Measurements from ENCODE around the gene HACE1. TPM values are rescaled to one million over a fixed set of nuclear protein-coding genes. Genes with fewer than 3 reads are reported as not detected.

HACE1 gene
- total RNA-seq, 1 donor from 2014 or later: 5.9 TPM

DNA sequence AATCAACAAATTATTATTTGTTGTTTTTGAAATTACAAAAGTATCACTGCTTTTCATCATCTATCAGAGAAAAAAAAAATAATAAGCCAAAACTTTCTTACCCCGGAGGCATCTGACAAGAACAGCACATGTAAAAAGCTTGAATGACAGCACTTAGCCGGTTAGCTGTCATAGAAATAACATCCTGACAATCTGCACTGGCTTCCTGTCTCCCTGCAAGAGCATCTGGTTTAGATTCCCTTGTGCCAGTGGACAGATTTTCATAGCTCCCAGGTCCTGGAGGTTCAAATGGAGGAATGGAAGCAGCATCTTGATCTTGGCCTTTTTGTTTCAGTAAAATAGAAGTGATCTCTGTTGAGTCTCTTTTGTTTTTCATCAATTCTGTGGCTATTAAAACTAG, 74.8 kb downstream of the HACE1 start:
- no peak overlapping the region for H3K27ac ChIP-seq (replicated peaks)
- H3K36me3 ChIP-seq: peaks cover 35% of the 10 kb centered on the region
- H3K4me3 ChIP-seq: no peak overlapping the region
- TF ChIP-seq, protein P1, sequence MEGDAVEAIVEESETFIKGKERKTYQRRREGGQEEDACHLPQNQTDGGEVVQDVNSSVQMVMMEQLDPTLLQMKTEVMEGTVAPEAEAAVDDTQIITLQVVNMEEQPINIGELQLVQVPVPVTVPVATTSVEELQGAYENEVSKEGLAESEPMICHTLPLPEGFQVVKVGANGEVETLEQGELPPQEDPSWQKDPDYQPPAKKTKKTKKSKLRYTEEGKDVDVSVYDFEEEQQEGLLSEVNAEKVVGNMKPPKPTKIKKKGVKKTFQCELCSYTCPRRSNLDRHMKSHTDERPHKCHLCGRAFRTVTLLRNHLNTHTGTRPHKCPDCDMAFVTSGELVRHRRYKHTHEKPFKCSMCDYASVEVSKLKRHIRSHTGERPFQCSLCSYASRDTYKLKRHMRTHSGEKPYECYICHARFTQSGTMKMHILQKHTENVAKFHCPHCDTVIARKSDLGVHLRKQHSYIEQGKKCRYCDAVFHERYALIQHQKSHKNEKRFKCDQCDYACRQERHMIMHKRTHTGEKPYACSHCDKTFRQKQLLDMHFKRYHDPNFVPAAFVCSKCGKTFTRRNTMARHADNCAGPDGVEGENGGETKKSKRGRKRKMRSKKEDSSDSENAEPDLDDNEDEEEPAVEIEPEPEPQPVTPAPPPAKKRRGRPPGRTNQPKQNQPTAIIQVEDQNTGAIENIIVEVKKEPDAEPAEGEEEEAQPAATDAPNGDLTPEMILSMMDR (IDR thresholded peaks at IDR 0.05; ENCODE audit: borderline replicate concordance): no peak
- DNase-seq: no peak
- H3K4me1 ChIP-seq: peaks cover 10% of the 10 kb centered on the region
- H3K27me3 ChIP-seq (ENCODE audit: low read depth): no peaks in the 10 kb centered on the region
- intact Hi-C loops (cut with micrococcal nuclease): no loop called here
- H3K9me3 ChIP-seq (replicated peaks): no peaks in the 10 kb centered on the region

DNA sequence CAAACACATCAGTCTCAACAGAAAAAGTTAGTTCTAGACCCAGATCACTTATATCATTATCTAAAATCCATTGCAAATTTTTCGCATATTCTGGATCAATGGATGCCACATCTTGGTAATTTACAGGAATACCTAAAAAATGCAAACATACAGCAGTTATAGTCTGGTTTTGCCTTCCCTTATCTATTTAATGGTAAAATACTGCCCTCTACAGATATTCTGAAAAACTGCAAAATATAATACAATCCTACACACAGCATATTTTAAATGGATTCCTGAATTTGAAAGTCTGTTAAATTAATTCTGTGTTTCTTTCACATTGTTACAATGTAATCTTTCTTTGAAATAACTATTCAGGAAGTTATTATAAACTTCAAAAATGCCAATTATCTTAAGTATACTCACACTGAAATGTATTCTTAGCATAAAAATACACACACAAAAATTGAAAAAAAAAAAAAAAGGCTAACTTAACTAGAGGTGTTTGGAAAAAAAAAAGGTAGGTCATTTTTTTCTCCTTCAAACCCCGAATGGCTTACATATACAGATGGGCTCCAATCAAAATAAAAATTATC, 88.4 kb downstream of the HACE1 start:
- TF ChIP-seq, protein P1 (IDR thresholded peaks at IDR 0.05; ENCODE audit: borderline replicate concordance): peak; percentile 70
- DNase-seq: no peak
- Histone ChIP-seq H3K36me3 (peaks cover 27% of the 10 kb centered on the region), H3K4me1 (no peaks in the 10 kb centered on the region), H3K27ac (replicated peaks) (no peak overlapping the region), H3K4me3 (no peak overlapping the region), H3K27me3 (ENCODE audit: low read depth) (no peaks in the 10 kb centered on the region), H3K9me3 (replicated peaks) (no peaks in the 10 kb centered on the region)
- intact Hi-C loops (cut with micrococcal nuclease): loop anchor here (10.0 kb wide), 1 partner anchor 247 kb away; no protein-coding TSS in a partner anchor

DNA sequence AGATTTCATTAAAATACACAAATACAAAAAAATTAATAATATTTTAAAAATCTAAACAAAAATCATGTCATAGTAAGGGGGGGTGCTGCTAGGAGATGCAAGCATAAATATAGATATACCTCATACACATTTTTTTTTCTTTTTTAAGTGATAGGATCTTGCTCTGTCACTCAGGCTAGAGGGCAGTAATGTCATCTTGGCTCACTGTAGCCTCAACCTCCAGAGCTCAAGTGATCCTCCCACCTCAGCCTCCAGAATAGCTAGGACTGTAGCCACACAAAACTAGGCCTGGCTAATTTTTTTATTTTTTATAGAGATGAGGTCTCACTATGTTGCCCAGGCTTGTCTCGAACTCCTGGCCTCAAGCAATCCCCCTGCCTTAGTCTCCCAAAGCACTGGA, 90.8 kb downstream of the HACE1 start:
- no peak for DNase-seq
- Histone ChIP-seq H3K9me3 (replicated peaks) (peaks cover 6% of the 10 kb centered on the region), H3K4me1 (no peaks in the 10 kb centered on the region), H3K27me3 (ENCODE audit: low read depth) (no peaks in the 10 kb centered on the region), H3K27ac (replicated peaks) (no peak overlapping the region), H3K4me3 (no peak overlapping the region), H3K36me3 (peaks cover 27% of the 10 kb centered on the region)
- TF ChIP-seq, protein P1 (IDR thresholded peaks at IDR 0.05; ENCODE audit: borderline replicate concordance): no peak
- intact Hi-C loops (cut with micrococcal nuclease): no loop called here

DNA sequence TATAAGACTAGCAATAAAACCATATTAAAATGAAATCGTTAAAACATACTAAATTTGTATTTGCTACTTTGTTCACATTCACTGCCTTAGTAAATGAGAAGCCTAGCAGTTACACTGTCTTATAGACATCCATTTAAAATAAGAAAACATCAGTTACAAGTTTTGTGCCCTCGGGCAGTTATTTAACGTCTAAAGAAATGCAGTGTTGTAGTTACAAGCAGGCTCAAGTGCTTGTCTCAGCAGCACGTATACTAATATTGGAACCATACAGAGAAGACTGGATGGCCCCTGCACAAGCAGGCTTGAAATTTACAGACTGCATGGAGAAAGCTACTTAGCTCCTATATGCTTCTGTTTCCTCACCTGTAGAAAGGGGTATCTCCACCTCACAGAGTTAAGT, 93.1 kb downstream of the HACE1 start:
- H3K9me3 ChIP-seq (replicated peaks): peaks cover 10% of the 10 kb centered on the region
- intact Hi-C loops (cut with micrococcal nuclease): no loop called here
- TF ChIP-seq, protein P1 (IDR thresholded peaks at IDR 0.05; ENCODE audit: borderline replicate concordance): no peak
- no peak overlapping the region for H3K27ac ChIP-seq (replicated peaks)
- no peaks in the 10 kb centered on the region for H3K27me3 ChIP-seq (ENCODE audit: low read depth)
- H3K36me3 ChIP-seq: peaks cover 39% of the 10 kb centered on the region
- H3K4me1 ChIP-seq: no peaks in the 10 kb centered on the region
- H3K4me3 ChIP-seq: no peak overlapping the region
- no peak for DNase-seq

DNA sequence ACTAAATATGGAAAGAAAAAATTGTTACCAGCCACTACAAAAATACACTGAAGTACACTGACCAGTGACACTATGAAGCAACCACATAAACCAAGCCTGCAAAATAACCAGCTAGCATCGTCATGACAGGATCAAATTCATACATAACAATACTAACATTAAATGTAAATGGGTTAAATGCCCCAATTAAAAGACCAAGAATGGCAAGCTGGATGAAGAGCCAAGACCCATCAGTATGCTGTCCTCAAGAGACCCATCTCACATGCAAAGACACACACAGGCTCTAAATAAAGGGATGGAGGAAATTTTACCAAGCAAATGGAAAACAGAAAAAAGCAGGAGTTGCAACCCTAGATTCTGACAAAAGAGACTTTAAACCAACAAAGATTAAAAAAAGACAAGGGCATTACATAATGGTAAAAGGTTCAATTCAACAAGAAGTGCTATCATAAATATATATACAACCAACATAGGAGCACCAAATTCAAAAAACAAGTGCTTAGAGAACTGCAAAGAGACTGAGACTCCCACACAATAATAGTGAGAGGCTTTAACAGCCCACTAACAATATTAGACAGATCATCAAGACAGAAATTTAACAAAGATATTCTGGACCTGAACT, 104.8 kb downstream of the HACE1 start:
- peaks cover 54% of the 10 kb centered on the region for H3K36me3 ChIP-seq
- DNase-seq: no peak
- intact Hi-C loops (cut with micrococcal nuclease): no loop called here
- no peaks in the 10 kb centered on the region for H3K27me3 ChIP-seq (ENCODE audit: low read depth)
- no peak overlapping the region for H3K27ac ChIP-seq (replicated peaks)
- peaks cover 33% of the 10 kb centered on the region for H3K9me3 ChIP-seq (replicated peaks)
- H3K4me3 ChIP-seq: no peak overlapping the region
- TF ChIP-seq, protein P1 (IDR thresholded peaks at IDR 0.05; ENCODE audit: borderline replicate concordance): no peak
- no peaks in the 10 kb centered on the region for H3K4me1 ChIP-seq
